Measurements from ENCODE around the gene CCDC93. TPM values are rescaled to one million over a fixed set of nuclear protein-coding genes. Genes with fewer than 3 reads are reported as not detected.

The CCDC93 gene, protein sequence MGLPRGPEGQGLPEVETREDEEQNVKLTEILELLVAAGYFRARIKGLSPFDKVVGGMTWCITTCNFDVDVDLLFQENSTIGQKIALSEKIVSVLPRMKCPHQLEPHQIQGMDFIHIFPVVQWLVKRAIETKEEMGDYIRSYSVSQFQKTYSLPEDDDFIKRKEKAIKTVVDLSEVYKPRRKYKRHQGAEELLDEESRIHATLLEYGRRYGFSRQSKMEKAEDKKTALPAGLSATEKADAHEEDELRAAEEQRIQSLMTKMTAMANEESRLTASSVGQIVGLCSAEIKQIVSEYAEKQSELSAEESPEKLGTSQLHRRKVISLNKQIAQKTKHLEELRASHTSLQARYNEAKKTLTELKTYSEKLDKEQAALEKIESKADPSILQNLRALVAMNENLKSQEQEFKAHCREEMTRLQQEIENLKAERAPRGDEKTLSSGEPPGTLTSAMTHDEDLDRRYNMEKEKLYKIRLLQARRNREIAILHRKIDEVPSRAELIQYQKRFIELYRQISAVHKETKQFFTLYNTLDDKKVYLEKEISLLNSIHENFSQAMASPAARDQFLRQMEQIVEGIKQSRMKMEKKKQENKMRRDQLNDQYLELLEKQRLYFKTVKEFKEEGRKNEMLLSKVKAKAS
- total RNA-seq (2021) (27.2 and 28.8 TPM in 2 replicates), Bru-seq, nascent RNA (percentile 77 among the genes with signal in this experiment), BruChase-seq, experiment 1, labeled RNA remaining after a 2-hour chase (percentile 83 among the genes with signal in this experiment), BruChase-seq, experiment 2, labeled RNA remaining after a 6-hour chase (percentile 66 among the genes with signal in this experiment)
- long read RNA-seq, full-length matches to known transcripts: 16 of 35 reads
- long read RNA-seq, partial matches to known transcripts: 3 of 35 reads
- long read RNA-seq, other reads (novel, unspliced or antisense): 16 of 35 reads

DNA sequence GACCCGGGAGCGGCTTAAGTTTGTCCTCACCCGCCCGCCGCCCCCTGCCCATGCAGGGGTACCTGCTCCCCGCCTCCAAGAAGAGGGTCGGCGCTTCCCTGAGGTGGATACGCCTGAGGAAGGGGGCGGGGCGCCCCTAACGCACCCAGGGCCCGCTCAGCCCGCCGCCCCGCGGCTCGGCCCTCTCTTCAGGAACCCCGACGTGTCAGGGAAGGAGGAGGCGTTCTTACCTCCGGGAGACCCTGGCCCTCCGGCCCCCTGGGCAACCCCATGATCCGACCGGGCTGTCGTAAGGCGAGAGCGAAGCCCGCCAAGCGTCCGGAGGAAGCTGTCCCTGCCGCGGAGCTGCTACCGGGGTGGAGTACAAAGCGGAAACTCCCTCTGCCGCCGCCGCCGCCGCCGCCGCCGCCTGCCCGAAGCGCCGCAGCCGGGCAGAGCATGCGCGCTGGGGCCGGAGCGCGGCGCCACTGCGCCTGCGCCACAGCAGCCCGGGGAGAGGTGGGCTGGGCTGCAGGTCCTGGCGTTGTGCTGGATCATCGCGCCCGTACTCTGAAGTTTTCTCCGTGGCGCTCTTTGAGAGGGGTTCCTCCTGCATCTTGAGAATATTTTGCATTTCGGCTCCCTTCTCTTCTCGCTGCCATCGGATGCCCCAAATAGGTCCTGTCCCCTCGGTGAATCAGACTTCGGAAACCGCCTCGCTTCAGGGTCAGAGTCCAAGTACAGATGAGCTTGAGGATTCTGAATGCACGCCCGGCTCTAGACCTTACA is at the start of gene CCDC93:
Gene CCDC93 (minus strand): TSS at position 347 of the 768 bp plus-strand sequence. CDS start 75 bp downstream, at position 272.
- H3K4me3 ChIP-seq (ENCODE audit: low read depth, low read length, poor library complexity, severe bottlenecking): peak within 1 kb of the TSS; percentile 90
- peak; percentile 90 for DNase-seq (ENCODE audit: low spot score)
- peak within 1 kb of the TSS; percentile 64 for H3K27ac ChIP-seq (ENCODE audit: low read depth, low read length, poor library complexity, severe bottlenecking)
- TF ChIP-seq, protein P1, sequence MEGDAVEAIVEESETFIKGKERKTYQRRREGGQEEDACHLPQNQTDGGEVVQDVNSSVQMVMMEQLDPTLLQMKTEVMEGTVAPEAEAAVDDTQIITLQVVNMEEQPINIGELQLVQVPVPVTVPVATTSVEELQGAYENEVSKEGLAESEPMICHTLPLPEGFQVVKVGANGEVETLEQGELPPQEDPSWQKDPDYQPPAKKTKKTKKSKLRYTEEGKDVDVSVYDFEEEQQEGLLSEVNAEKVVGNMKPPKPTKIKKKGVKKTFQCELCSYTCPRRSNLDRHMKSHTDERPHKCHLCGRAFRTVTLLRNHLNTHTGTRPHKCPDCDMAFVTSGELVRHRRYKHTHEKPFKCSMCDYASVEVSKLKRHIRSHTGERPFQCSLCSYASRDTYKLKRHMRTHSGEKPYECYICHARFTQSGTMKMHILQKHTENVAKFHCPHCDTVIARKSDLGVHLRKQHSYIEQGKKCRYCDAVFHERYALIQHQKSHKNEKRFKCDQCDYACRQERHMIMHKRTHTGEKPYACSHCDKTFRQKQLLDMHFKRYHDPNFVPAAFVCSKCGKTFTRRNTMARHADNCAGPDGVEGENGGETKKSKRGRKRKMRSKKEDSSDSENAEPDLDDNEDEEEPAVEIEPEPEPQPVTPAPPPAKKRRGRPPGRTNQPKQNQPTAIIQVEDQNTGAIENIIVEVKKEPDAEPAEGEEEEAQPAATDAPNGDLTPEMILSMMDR (conservative IDR thresholded peaks at IDR 0.05; ENCODE audit: low read depth, low read length): no peak
- TF ChIP-seq EZH2 (IDR thresholded peaks at IDR 0.05; ENCODE audit: borderline replicate concordance, low read depth, low read length, poor library complexity, severe bottlenecking): no peak
- intact Hi-C loops (cut with micrococcal nuclease; ENCODE audit: unreplicated experiment): no loop called here
- no peaks in the 10 kb centered on the region for H3K9me3 ChIP-seq (ENCODE audit: low read depth, low read length, poor library complexity, severe bottlenecking)
- CTCF ChIA-PET: interaction anchor here (0.6 to 1.4 kb wide), 3 partner anchors 11 to 180 kb away, joined by 3 to 9 read pairs (median 6); no protein-coding TSS in a partner anchor
- BruUV-seq (replicated peaks): no TSS peak
- no peaks in the 10 kb centered on the region for H3K27me3 ChIP-seq (replicated peaks; ENCODE audit: insufficient read depth, low read depth, low read length, poor library complexity)
- POLR2A ChIA-PET (ENCODE audit: low non-redundant PET): no interaction called here
- H3K4me1 ChIP-seq (ENCODE audit: insufficient read depth, low read length, poor library complexity, severe bottlenecking): peaks cover 8% of the 10 kb centered on the region
- no peaks in the 10 kb centered on the region for H3K36me3 ChIP-seq (ENCODE audit: insufficient read depth, low read length, poor library complexity, severe bottlenecking)

GRCh38 chr2:118062669-118063068 is 48.8 kb upstream of the CCDC93 start:
- no peaks in the 10 kb centered on the region for H3K4me1 ChIP-seq (ENCODE audit: insufficient read depth, low read length, poor library complexity, severe bottlenecking)
- no TSS peak for BruUV-seq (replicated peaks)
- CTCF ChIA-PET: no interaction called here
- H3K4me3 ChIP-seq (ENCODE audit: low read depth, low read length, poor library complexity, severe bottlenecking): no peak overlapping the region
- no peaks in the 10 kb centered on the region for H3K9me3 ChIP-seq (ENCODE audit: low read depth, low read length, poor library complexity, severe bottlenecking)
- intact Hi-C loops (cut with micrococcal nuclease; ENCODE audit: unreplicated experiment): no loop called here
- no peak overlapping the region for H3K27ac ChIP-seq (ENCODE audit: low read depth, low read length, poor library complexity, severe bottlenecking)
- DNase-seq (ENCODE audit: low spot score): no peak
- POLR2A ChIA-PET (ENCODE audit: low non-redundant PET): no interaction called here
- TF ChIP-seq, protein P1 (conservative IDR thresholded peaks at IDR 0.05; ENCODE audit: low read depth, low read length): no peak
- no peak for TF ChIP-seq EZH2 (IDR thresholded peaks at IDR 0.05; ENCODE audit: borderline replicate concordance, low read depth, low read length, poor library complexity, severe bottlenecking)
- H3K27me3 ChIP-seq (replicated peaks; ENCODE audit: insufficient read depth, low read depth, low read length, poor library complexity): no peaks in the 10 kb centered on the region
- H3K36me3 ChIP-seq (ENCODE audit: insufficient read depth, low read length, poor library complexity, severe bottlenecking): no peaks in the 10 kb centered on the region

GRCh38 chr2:118062048-118062447 is 48.2 kb upstream of the CCDC93 start:
- intact Hi-C loops (cut with micrococcal nuclease; ENCODE audit: unreplicated experiment): no loop called here

More at GRCh38 chr2:118062048-118062447, 48.2 kb upstream of the CCDC93 start:
- no peak for DNase-seq (ENCODE audit: low spot score)
- H3K27ac ChIP-seq (ENCODE audit: low read depth, low read length, poor library complexity, severe bottlenecking): no peak overlapping the region
- H3K36me3 ChIP-seq (ENCODE audit: insufficient read depth, low read length, poor library complexity, severe bottlenecking): no peaks in the 10 kb centered on the region
- no peaks in the 10 kb centered on the region for H3K9me3 ChIP-seq (ENCODE audit: low read depth, low read length, poor library complexity, severe bottlenecking)
- BruUV-seq (replicated peaks): no TSS peak
- POLR2A ChIA-PET (ENCODE audit: low non-redundant PET): no interaction called here
- no peak for TF ChIP-seq EZH2 (IDR thresholded peaks at IDR 0.05; ENCODE audit: borderline replicate concordance, low read depth, low read length, poor library complexity, severe bottlenecking)
- TF ChIP-seq, protein P1 (conservative IDR thresholded peaks at IDR 0.05; ENCODE audit: low read depth, low read length): no peak
- H3K27me3 ChIP-seq (replicated peaks; ENCODE audit: insufficient read depth, low read depth, low read length, poor library complexity): no peaks in the 10 kb centered on the region
- no peak overlapping the region for H3K4me3 ChIP-seq (ENCODE audit: low read depth, low read length, poor library complexity, severe bottlenecking)
- CTCF ChIA-PET: interaction anchor here (1.0 kb wide), 1 partner anchor 15 kb away, joined by 5 read pairs; no protein-coding TSS in a partner anchor
- H3K4me1 ChIP-seq (ENCODE audit: insufficient read depth, low read length, poor library complexity, severe bottlenecking): no peaks in the 10 kb centered on the region

All from A673 (cell line).